Transverse colon (tissue), 3 donors: ENCODE measurements around the gene CEP126.

Source experiments
- POLR2A ChIP-seq: fragments of 450-650 bp; IDR thresholded peaks from one replicate; pipeline ENCODE4 v1.6.1; 2016; ENCODE audit warnings: antibody characterized with exemption, mild to moderate bottlenecking, moderate library complexity
- POLR2AphosphoS5 ChIP-seq, 3 donors: sonication (generic); formaldehyde crosslinking; IDR thresholded peaks; one replicate each; pipeline ENCODE4 v1.6.1; 2016; ENCODE audit warnings: antibody characterized with exemption in 3 of 3

- TF ChIP-seq POLR2AphosphoS5 (IDR thresholded peaks at IDR 0.05) (no peak), POLR2A (no peak)
Observed at GRCh38 chr11:101960231-101960630, 45.4 kb downstream of the CEP126 start.
